WTC11 (cell line): ENCODE results near the gene ODAPH. TPM values are rescaled to one million over a fixed set of nuclear protein-coding genes. Genes with fewer than 3 reads are reported as not detected.
"Not testable (repeated sequence)": the region's sequence is repeated elsewhere in the genome, so short reads cannot be mapped to it uniquely, and the experiment has no call there.

Experiments
- ATAC-seq: fragments of 200-7000 bp; cut with Tn5 transposase; 2 replicates; pipeline ENCODE4 v1.10.0; 2021; ENCODE audit warnings: mild to moderate bottlenecking, moderate library complexity
- CTCF ChIA-PET: fragments of 300-600 bp; sonication (Branson Sonifier 250); formaldehyde crosslinking; loops from one replicate; lab custom pipeline; 2021; ENCODE audit warnings: antibody characterized with exemption; lab: Charles Lee
- POLR2A ChIA-PET: fragments of 350-600 bp; sonication (Branson Sonifier 250); formaldehyde crosslinking; loops from one replicate; lab custom pipeline; 2021; ENCODE audit warnings: antibody characterized with exemption; lab: Charles Lee
- DNase-seq: peaks from one replicate; pipeline ENCODE4 v3.0.0; 2021; ENCODE audit warnings: low spot score
- H3K27ac Mint-ChIP-seq: 2 replicates; pipeline ENCODE4 v1.8.0; 2021; ENCODE audit warnings: mixed read lengths
- H3K27me3 Mint-ChIP-seq: 2 replicates; pipeline ENCODE4 v1.8.0; 2021; ENCODE audit warnings: low read depth, mild to moderate bottlenecking, moderate library complexity, mixed read lengths
- H3K36me3 Mint-ChIP-seq: 2 replicates; pipeline ENCODE4 v1.8.0; 2021; ENCODE audit warnings: mixed read lengths
- H3K4me1 Mint-ChIP-seq: 2 replicates; pipeline ENCODE4 v1.8.0; 2022; ENCODE audit warnings: mixed read lengths
- H3K4me3 Mint-ChIP-seq: 2 replicates; pipeline ENCODE4 v1.8.0; 2021; ENCODE audit warnings: mild to moderate bottlenecking, moderate library complexity, mixed read lengths
- H3K9me3 Mint-ChIP-seq: 2 replicates; pipeline ENCODE4 v1.8.0; 2021; ENCODE audit warnings: mixed read lengths
- PRDM15 ChIP-seq: sonication (generic); formaldehyde crosslinking; IDR thresholded peaks from 2 replicates; pipeline ENCODE4 v1.8.0; 2022; ENCODE audit warnings: missing genetic modification reagents
- PRRX2 ChIP-seq: fragments of 250-450 bp; sonication (Bioruptor Pico); IDR thresholded peaks from 2 replicates; pipeline ENCODE4 v1.8.0; 2021; ENCODE audit warnings: mild to moderate bottlenecking
- SP1 ChIP-seq: sonication (generic); formaldehyde crosslinking; conservative IDR thresholded peaks from 2 replicates; pipeline ENCODE4 v1.8.1; 2022; ENCODE audit warnings: missing genetic modification reagents
- STAT6 ChIP-seq: sonication (generic); formaldehyde crosslinking; conservative IDR thresholded peaks from 2 replicates; pipeline ENCODE4 v1.8.1; 2023; ENCODE audit warnings: mild to moderate bottlenecking, low read depth, missing genetic modification reagents, moderate library complexity
- TCF7 ChIP-seq: sonication (generic); formaldehyde crosslinking; IDR thresholded peaks from 2 replicates; pipeline ENCODE4 v1.8.0; 2022; ENCODE audit warnings: mild to moderate bottlenecking, low read depth, missing genetic modification reagents, moderate library complexity
- TEAD1 ChIP-seq: sonication (generic); formaldehyde crosslinking; IDR thresholded peaks from 2 replicates; pipeline ENCODE4 v1.8.0; 2022; ENCODE audit warnings: mild to moderate bottlenecking, missing genetic modification reagents
- TP53 ChIP-seq: sonication (generic); formaldehyde crosslinking; IDR thresholded peaks from 2 replicates; pipeline ENCODE4 v1.8.1; 2023; ENCODE audit warnings: mild to moderate bottlenecking, missing genetic modification reagents
- ZNF232 ChIP-seq: sonication (generic); formaldehyde crosslinking; IDR thresholded peaks from 2 replicates; pipeline ENCODE4 v1.8.0; 2022; ENCODE audit warnings: mild to moderate bottlenecking, missing genetic modification reagents
- total RNA-seq: library from RNA; stranded (reverse); gene quantifications from 3 replicates; pipeline ENCODE4 v1.2.3, GENCODE V29; 2021
- TF ChIP-seq, protein P1 (sequence below): fragments of 250-450 bp; sonication (Bioruptor Pico); IDR thresholded peaks from 2 replicates; pipeline ENCODE4 v1.9.0; 2021; ENCODE audit warnings: mild to moderate bottlenecking, borderline replicate concordance
- TF ChIP-seq, protein P2 (sequence below): sonication (generic); formaldehyde crosslinking; IDR thresholded peaks from 2 replicates; pipeline ENCODE4 v1.8.1; 2023; ENCODE audit warnings: mild to moderate bottlenecking, missing genetic modification reagents, moderate library complexity
- TF ChIP-seq, protein P3 (sequence below): sonication (generic); formaldehyde crosslinking; IDR thresholded peaks from 2 replicates; pipeline ENCODE4 v1.8.0; 2023; ENCODE audit warnings: missing genetic modification reagents, mild to moderate bottlenecking, borderline replicate concordance

Gene ODAPH
- total RNA-seq, 1 experiment from 2014 or later = not detected

DNA sequence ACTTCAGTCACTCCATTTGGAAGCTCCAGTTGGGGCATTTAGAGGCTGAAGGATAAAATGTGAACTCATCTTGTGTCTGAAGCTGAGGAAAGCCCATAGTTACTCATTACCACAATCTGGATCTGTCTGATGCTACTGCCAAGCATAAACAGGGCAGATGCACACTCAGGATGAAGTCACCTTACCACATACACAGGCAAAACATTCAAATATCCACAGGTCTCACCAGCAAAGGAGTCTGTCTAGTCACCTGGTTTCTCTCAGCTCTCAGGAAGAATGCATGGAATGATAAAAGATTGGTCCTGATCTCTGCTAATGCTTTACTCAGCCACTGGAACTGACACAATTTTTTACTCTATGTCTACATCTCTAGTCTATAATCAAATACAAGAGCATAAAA is 13.0 kb upstream of the ODAPH start:
- no peak overlapping the region for H3K4me3 Mint-ChIP-seq
- DNase-seq (no peak), ATAC-seq (no peak)
- ChIA-PET POLR2A (no interaction called here), CTCF (interaction anchor here (0.6 kb wide), 1 partner anchor 305 kb away, joined by 3 read pairs; no protein-coding TSS in a partner anchor)
- no peak overlapping the region for H3K27ac Mint-ChIP-seq
- no peaks in the 10 kb centered on the region for H3K9me3 Mint-ChIP-seq
- no peaks in the 10 kb centered on the region for H3K27me3 Mint-ChIP-seq
- H3K4me1 Mint-ChIP-seq = no peaks in the 10 kb centered on the region
- H3K36me3 Mint-ChIP-seq = no peaks in the 10 kb centered on the region
- TF ChIP-seq, protein P1, sequence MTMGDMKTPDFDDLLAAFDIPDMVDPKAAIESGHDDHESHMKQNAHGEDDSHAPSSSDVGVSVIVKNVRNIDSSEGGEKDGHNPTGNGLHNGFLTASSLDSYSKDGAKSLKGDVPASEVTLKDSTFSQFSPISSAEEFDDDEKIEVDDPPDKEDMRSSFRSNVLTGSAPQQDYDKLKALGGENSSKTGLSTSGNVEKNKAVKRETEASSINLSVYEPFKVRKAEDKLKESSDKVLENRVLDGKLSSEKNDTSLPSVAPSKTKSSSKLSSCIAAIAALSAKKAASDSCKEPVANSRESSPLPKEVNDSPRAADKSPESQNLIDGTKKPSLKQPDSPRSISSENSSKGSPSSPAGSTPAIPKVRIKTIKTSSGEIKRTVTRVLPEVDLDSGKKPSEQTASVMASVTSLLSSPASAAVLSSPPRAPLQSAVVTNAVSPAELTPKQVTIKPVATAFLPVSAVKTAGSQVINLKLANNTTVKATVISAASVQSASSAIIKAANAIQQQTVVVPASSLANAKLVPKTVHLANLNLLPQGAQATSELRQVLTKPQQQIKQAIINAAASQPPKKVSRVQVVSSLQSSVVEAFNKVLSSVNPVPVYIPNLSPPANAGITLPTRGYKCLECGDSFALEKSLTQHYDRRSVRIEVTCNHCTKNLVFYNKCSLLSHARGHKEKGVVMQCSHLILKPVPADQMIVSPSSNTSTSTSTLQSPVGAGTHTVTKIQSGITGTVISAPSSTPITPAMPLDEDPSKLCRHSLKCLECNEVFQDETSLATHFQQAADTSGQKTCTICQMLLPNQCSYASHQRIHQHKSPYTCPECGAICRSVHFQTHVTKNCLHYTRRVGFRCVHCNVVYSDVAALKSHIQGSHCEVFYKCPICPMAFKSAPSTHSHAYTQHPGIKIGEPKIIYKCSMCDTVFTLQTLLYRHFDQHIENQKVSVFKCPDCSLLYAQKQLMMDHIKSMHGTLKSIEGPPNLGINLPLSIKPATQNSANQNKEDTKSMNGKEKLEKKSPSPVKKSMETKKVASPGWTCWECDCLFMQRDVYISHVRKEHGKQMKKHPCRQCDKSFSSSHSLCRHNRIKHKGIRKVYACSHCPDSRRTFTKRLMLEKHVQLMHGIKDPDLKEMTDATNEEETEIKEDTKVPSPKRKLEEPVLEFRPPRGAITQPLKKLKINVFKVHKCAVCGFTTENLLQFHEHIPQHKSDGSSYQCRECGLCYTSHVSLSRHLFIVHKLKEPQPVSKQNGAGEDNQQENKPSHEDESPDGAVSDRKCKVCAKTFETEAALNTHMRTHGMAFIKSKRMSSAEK (CRISPR knock-in tag) = no peak
- no peak for TF ChIP-seq PRDM15 (CRISPR knock-in tag)
- TF ChIP-seq SP1 (CRISPR knock-in tag) = no peak
- TF ChIP-seq ZNF232 (CRISPR knock-in tag) = no peak
- TF ChIP-seq TP53 = no peak
- TF ChIP-seq PRRX2 (CRISPR knock-in tag) = no peak
- TF ChIP-seq TCF7 (CRISPR knock-in tag) = no peak
- TF ChIP-seq, protein P2, sequence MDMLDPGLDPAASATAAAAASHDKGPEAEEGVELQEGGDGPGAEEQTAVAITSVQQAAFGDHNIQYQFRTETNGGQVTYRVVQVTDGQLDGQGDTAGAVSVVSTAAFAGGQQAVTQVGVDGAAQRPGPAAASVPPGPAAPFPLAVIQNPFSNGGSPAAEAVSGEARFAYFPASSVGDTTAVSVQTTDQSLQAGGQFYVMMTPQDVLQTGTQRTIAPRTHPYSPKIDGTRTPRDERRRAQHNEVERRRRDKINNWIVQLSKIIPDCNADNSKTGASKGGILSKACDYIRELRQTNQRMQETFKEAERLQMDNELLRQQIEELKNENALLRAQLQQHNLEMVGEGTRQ (CRISPR knock-in tag) = no peak
- TF ChIP-seq STAT6 (CRISPR knock-in tag) = no peak
- TF ChIP-seq, protein P3, sequence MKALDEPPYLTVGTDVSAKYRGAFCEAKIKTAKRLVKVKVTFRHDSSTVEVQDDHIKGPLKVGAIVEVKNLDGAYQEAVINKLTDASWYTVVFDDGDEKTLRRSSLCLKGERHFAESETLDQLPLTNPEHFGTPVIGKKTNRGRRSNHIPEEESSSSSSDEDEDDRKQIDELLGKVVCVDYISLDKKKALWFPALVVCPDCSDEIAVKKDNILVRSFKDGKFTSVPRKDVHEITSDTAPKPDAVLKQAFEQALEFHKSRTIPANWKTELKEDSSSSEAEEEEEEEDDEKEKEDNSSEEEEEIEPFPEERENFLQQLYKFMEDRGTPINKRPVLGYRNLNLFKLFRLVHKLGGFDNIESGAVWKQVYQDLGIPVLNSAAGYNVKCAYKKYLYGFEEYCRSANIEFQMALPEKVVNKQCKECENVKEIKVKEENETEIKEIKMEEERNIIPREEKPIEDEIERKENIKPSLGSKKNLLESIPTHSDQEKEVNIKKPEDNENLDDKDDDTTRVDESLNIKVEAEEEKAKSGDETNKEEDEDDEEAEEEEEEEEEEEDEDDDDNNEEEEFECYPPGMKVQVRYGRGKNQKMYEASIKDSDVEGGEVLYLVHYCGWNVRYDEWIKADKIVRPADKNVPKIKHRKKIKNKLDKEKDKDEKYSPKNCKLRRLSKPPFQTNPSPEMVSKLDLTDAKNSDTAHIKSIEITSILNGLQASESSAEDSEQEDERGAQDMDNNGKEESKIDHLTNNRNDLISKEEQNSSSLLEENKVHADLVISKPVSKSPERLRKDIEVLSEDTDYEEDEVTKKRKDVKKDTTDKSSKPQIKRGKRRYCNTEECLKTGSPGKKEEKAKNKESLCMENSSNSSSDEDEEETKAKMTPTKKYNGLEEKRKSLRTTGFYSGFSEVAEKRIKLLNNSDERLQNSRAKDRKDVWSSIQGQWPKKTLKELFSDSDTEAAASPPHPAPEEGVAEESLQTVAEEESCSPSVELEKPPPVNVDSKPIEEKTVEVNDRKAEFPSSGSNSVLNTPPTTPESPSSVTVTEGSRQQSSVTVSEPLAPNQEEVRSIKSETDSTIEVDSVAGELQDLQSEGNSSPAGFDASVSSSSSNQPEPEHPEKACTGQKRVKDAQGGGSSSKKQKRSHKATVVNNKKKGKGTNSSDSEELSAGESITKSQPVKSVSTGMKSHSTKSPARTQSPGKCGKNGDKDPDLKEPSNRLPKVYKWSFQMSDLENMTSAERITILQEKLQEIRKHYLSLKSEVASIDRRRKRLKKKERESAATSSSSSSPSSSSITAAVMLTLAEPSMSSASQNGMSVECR = no peak
- no peak for TF ChIP-seq TEAD1 (CRISPR knock-in tag)

GRCh38 chr4:75544220-75544619 is 11.6 kb upstream of the ODAPH start:
- H3K4me1 Mint-ChIP-seq, H3K27ac Mint-ChIP-seq, POLR2A ChIA-PET, H3K4me3 Mint-ChIP-seq, H3K9me3 Mint-ChIP-seq, CTCF ChIA-PET, DNase-seq, H3K27me3 Mint-ChIP-seq, ATAC-seq, H3K36me3 Mint-ChIP-seq: not testable (repeated sequence)
